ENCODE measurements around the gene SPTLC1.

GRCh38 chr9:92033991-92034390, 81.2 kb downstream of the SPTLC1 start:
- TF ChIP-seq POLR2A (IDR thresholded peaks at IDR 0.05; ENCODE audit: low read length) = no peak
- no peak for TF ChIP-seq GATA1 (IDR thresholded peaks at IDR 0.05; ENCODE audit: low read depth, low read length)

Measured in erythroblast (primary cell).